ENCODE data around the gene DPY19L1. TPM values are rescaled to one million over a fixed set of nuclear protein-coding genes. Genes with fewer than 3 reads are reported as not detected.
"Not testable (repeated sequence)": the region's sequence is repeated elsewhere in the genome, so short reads cannot be mapped to it uniquely, and the experiment has no call there.

The DPY19L1 gene
- total RNA-seq, 1 experiment from 2014 or later = 13.3 TPM

- not testable (repeated sequence) for H3K27me3 ChIP-seq, H3K4me3 ChIP-seq, DNase-seq
Measured at GRCh38 chr7:34966504-34966903, 70.8 kb downstream of the DPY19L1 start.

DNA sequence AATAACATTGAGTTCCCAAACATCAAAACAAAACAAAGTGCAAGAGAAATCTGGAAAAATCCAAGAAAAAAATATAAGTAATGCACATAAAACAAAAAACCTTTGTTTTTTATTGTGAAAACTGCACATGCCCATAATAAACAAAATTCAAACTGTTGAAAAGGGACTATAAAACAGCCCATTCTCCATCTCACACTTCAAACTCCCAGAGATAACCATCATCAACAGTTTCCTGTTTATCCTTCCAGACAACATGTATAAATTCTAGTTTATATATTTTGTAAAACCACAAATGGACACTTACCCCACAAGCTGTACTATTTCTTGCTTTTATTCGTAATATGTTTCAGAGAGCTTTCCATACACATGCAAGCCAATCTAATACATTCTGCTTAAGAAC, 79.3 kb downstream of the DPY19L1 start:
- H3K9me3 ChIP-seq = no peaks in the 10 kb centered on the region
- no peak for DNase-seq
- H3K4me3 ChIP-seq = no peak overlapping the region
- H3K36me3 ChIP-seq = no peaks in the 10 kb centered on the region
- no peaks in the 10 kb centered on the region for H3K27me3 ChIP-seq

More at GRCh38 chr7:34966504-34966903, 70.8 kb downstream of the DPY19L1 start:
- not testable (repeated sequence) for H3K9me3 ChIP-seq, H3K36me3 ChIP-seq

GRCh38 chr7:34952822-34953221, 84.5 kb downstream of the DPY19L1 start:
- no peaks in the 10 kb centered on the region for H3K36me3 ChIP-seq
- H3K9me3 ChIP-seq = no peaks in the 10 kb centered on the region
- DNase-seq = no peak
- no peaks in the 10 kb centered on the region for H3K27me3 ChIP-seq
- no peak overlapping the region for H3K4me3 ChIP-seq

GRCh38 chr7:34949361-34949760, 87.9 kb downstream of the DPY19L1 start:
- Histone ChIP-seq H3K9me3 (no peaks in the 10 kb centered on the region), H3K27me3 (no peaks in the 10 kb centered on the region), H3K4me3 (no peak overlapping the region), H3K36me3 (no peaks in the 10 kb centered on the region)
- no peak for DNase-seq

GRCh38 chr7:34947427-34947826, 89.9 kb downstream of the DPY19L1 start:
- DNase-seq, H3K9me3 ChIP-seq, H3K4me3 ChIP-seq, H3K36me3 ChIP-seq, H3K27me3 ChIP-seq: not testable (repeated sequence)

DNA sequence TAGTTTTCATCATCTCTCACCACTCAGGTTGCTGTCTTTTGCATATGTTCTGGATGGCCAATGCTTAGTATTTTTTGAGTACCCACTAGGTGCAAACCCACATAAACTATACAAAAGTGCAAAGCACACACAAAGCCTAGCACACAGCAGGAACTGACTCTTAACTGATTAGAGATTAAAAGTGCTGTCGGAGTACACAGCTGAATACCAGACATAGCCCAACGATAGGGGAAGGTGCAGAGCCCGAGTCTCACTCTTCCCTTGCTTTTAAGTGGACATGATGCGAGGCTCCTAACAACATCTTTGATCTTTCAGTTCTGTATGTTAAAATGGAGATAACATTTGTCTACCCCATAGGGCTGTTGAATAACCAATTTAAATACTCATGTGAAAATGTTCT, 90.8 kb downstream of the DPY19L1 start:
- Histone ChIP-seq H3K9me3 (no peaks in the 10 kb centered on the region), H3K4me3 (no peak overlapping the region), H3K36me3 (no peaks in the 10 kb centered on the region), H3K27me3 (no peaks in the 10 kb centered on the region)
- no peak for DNase-seq

DNA sequence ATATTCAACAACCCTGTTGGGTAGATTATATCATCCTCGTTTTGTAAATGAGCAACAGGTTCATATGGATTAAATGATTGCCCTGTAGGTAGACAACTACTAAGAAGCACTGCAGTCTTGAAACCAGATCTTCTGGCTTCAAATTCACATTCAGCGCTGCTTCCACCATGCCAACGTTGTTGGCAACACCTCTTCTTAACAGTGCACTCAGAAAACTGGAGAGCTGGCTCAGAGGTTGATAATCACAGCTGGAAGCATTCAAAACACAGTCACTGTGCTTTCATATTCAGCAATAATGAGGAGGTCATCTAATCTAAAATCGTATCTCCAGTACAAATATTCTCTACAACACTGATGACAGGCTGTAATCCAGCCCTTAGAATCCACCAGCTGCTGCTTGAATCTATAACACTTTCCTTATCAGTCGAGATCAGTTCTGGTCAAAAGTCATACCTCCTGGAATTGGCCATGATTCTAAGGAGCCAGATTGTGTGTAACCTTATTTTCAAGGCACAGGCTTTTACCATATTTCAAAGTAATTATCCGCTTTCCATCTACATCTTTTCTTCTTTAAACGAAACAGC, 91.3 kb downstream of the DPY19L1 start:
- not testable (repeated sequence) for DNase-seq, H3K27me3 ChIP-seq, H3K9me3 ChIP-seq, H3K4me3 ChIP-seq, H3K36me3 ChIP-seq

DNA sequence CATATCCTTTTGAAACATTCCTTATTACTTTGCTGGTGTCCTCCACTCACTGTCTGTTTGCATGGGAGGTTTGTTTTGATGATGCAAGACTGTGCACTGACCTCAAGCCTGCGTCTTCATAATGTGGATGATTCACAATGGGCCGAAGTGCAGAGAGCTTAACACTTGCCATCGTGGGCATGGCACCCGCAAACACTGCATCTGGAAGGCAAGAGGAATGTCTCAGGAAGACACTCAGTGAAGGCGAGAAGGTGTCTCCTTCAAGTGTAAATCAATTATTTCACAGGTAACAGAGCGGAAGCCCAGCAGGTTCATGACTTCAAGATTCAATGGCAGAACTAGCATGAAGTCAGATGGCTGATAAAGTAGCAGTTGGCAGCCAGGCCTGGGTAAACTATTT, 98.1 kb downstream of the DPY19L1 start:
- no peak for DNase-seq

DNA sequence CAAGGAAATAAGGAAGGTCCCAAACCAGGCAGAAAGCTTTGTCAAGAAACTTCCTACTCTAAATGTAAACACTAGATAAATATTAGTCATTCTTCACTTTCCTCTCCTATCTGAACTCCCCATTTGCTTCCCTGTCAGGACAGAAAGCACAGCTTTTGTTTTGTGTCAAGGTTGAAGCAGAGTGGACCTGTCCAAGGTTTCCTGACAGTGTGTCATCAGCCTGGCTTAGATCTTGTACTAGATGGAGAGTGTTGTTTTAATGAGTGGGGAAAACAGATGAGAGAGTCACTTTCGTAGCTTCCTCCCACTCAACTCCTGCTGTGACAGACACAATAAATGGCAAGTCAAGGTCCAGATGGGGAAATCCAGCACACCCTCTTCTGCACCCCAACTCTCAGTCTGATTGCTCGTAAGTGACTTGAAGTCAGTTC, 101.5 kb downstream of the DPY19L1 start:
- not testable (repeated sequence) for H3K4me3 ChIP-seq

More for the DNA sequence above, 98.1 kb downstream of the DPY19L1 start:
- Histone ChIP-seq H3K4me3 (no peak overlapping the region), H3K9me3 (no peaks in the 10 kb centered on the region), H3K27me3 (no peaks in the 10 kb centered on the region), H3K36me3 (no peaks in the 10 kb centered on the region)

DNA sequence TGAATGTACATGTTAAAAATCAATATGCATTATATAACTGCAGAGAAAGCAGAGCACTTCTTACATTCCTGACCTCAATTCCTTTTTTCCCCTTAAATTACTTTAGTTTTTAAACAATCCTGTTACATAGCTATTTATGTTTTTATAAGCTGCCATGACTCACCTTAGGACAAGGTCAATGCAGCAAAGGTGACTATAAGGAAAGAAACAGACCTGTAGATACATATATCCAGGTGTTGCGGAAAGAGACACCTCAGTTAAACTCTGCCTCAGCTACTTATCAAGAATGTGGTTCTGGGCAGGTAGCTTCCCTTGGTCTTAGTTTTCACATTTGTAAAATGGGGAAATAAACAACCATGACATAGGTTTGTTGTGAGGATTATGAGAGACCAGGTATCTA, 105.5 kb downstream of the DPY19L1 start:
- Histone ChIP-seq H3K4me3 (no peak overlapping the region), H3K27me3 (no peaks in the 10 kb centered on the region), H3K9me3 (no peaks in the 10 kb centered on the region), H3K36me3 (no peaks in the 10 kb centered on the region)
- DNase-seq = no peak

More for the DNA sequence above, 101.5 kb downstream of the DPY19L1 start:
- H3K27me3 ChIP-seq, DNase-seq, H3K36me3 ChIP-seq, H3K9me3 ChIP-seq: not testable (repeated sequence)

GRCh38 chr7:34929783-34930182, 107.5 kb downstream of the DPY19L1 start:
- DNase-seq, H3K36me3 ChIP-seq, H3K4me3 ChIP-seq, H3K27me3 ChIP-seq, H3K9me3 ChIP-seq: not testable (repeated sequence)

DNA sequence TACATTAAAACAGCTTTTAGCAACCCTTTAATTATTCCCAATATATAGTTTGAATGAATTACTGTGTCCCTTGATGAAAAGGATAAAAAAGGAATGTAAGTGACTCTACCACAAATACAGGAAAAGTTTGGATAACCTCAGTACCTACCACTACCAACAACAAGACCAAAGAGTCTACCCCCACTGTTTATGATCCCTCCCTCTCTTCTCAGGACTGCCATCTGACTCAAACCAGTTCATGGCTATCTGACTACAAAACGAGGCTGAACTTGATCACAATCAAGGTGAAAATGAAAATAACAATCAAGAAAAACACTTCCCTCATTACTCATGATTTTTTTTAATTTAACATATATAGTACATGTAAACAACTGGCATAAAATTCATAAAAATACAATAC, 108.7 kb downstream of the DPY19L1 start:
- no peaks in the 10 kb centered on the region for H3K36me3 ChIP-seq
- no peaks in the 10 kb centered on the region for H3K27me3 ChIP-seq
- DNase-seq = no peak
- no peaks in the 10 kb centered on the region for H3K9me3 ChIP-seq
- no peak overlapping the region for H3K4me3 ChIP-seq

DNA sequence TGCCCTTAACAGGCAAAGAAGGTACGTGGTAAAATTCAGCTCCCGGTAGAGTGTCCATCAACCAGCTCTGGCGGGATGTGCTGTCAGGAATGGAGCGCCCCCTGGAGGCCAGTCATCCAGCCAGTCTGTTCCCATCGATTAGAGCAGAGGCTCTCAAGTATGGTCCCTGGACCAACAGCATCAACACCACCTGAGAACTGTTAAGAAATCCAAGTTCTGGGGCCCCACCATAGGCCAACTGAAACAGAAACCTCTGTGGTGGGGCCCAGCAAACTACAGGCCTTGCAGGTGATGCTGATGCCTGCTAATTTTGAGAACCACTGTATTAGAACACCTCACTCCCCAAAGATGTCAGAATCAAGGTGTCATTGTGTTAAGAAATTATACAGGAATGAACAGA, 109.2 kb downstream of the DPY19L1 start:
- Histone ChIP-seq H3K36me3 (no peaks in the 10 kb centered on the region), H3K4me3 (no peak overlapping the region), H3K27me3 (no peaks in the 10 kb centered on the region), H3K9me3 (no peaks in the 10 kb centered on the region)
- peak; percentile 13 for DNase-seq

GRCh38 chr7:34920470-34920869, 116.8 kb downstream of the DPY19L1 start:
- H3K36me3 ChIP-seq, H3K9me3 ChIP-seq, H3K27me3 ChIP-seq: not testable (repeated sequence)

GRCh38 chr7:34919038-34919437, 118.2 kb downstream of the DPY19L1 start:
- not testable (repeated sequence) for H3K4me3 ChIP-seq, H3K27me3 ChIP-seq, H3K36me3 ChIP-seq, DNase-seq, H3K9me3 ChIP-seq

More at GRCh38 chr7:34920470-34920869, 116.8 kb downstream of the DPY19L1 start:
- H3K4me3 ChIP-seq, DNase-seq: not testable (repeated sequence)

DNA sequence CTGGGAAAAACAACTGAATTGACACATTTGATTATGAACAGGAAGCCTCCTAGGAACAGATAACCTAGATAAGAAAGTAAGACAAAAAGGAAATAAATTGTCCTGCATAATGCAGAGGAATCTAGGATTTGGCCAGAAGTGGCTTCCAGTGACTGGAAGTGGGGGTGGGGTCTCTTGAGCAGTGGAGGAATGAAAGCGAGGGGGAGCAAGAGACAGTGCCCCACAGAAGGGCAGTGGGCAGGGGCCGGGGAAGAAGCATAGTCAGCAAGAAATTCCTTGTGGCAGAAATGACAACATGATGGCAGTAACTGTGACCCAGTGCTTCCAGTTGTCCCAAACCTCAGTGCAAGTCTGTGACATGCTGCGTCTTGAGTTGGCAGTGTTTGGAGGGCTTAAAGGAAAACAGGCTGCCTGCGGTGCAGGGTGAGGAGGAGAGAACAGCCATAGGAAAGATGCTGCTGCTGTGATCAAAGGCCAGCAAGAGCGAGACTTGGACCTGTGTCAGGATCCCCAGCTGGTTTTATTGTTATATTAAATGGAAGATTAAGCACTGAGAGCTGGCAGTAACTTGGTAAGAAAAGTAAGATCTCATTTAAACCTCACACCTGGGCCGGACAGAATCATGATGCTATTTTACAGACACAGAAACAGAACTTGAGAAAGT, 119.0 kb downstream of the DPY19L1 start:
- DNase-seq, H3K27me3 ChIP-seq, H3K4me3 ChIP-seq, H3K9me3 ChIP-seq, H3K36me3 ChIP-seq: not testable (repeated sequence)

DNA sequence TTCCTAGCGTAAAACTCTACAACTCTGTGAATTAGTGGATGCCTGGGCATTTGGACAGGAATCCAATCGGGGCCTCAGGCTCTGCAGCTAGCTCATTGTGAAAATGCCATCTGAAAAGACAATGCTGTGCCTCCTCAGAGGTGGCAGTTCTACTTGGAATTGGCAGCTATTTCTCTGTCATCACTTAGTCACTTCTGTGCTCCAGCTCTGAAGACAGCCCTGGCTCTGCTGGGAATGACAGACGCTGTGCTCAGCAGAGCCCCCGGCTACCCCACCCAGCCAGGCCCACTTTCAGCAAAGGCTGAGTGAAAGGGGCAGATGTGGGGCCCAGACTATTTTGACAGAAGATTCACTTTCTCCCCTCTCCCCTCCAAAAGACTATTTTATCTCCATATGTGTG, 119.8 kb downstream of the DPY19L1 start:
- H3K4me3 ChIP-seq, H3K36me3 ChIP-seq, H3K9me3 ChIP-seq, DNase-seq, H3K27me3 ChIP-seq: not testable (repeated sequence)

DNA sequence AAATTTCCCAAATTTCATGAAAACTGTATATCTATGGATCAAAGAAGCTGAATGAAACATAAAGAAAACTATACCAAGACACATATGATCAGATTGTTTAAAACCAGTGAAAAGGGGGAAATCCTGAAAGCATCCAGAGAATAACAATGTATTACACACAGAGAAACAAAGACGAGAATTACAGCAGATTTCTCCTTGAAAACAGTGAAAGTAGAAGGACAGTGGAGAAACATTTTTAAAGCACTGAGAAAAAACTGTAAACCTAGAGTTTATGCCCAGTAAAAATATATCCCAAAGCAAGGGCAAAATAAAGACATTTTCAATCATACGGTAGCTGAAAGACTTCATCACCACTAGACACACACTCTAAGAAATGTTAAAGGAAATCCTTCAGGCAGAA, 121.0 kb downstream of the DPY19L1 start:
- no peak for DNase-seq
- Histone ChIP-seq H3K4me3 (no peak overlapping the region), H3K9me3 (peaks cover 2% of the 10 kb centered on the region), H3K27me3 (no peaks in the 10 kb centered on the region), H3K36me3 (no peaks in the 10 kb centered on the region)

All from MG63 (cell line).